ENCODE data around the gene UTP3.
"Not testable (repeated sequence)": the region's sequence is repeated elsewhere in the genome, so short reads cannot be mapped to it uniquely, and the experiment has no call there.

The UTP3 gene

DNA sequence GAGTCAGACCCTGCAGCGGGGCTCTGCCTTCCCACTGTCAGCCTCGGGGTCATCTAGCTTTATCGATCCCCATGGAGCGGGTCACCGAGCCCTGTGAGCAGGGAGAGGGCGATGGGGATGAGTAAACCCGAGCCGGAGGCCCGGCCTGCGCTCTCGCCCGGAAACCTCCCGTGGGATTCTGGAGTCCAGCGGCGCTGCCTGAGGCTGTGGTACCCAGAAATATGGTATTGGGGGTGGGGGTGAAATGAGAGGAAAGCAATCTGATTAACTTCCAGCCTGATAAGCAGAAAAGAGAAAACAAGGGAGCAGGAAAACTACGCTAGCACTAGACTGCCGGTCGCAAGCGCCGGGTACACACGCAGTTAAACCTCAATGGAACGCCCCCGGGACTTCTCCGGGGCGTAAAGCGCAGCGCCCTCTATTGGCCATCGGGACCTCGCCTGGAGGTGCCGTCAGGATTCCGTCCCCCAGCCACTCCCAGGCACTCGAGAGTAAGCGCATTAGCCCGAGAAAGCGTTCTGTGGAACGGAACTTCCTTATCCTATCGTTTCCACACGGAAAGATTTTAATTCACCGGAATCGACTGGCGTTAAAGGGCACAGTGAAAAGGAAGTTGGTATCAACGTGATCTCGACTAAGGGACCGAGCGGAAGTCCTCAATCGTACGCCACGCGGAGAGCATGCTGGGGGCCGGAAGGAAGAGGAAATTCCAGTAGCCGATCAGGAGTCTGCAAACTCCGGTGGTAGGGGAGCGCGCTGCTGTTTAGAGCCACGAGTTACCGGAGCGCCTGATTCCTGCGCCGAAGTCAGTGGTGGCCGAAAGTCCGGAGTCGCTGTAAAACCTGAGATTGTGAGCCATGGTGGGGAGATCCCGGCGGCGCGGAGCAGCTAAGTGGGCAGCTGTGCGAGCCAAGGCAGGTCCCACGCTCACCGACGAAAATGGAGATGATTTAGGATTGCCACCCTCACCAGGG is at the start of gene UTP3:
UTP3 (plus strand) TSS at position 712 of the 974 bp plus-strand sequence; CDS start at position 858, 146 bp downstream.
- DNase-seq (ENCODE audit: low spot score), result peak; percentile 93
- H3K4me3 Mint-ChIP-seq, result peak within 1 kb of the TSS; percentile 96
- no peaks in the 10 kb centered on the region for H3K27me3 Mint-ChIP-seq (ENCODE audit: low read depth)
- H3K36me3 Mint-ChIP-seq (ENCODE audit: low read depth), result peaks cover 21% of the 10 kb centered on the region
- H3K4me1 Mint-ChIP-seq (ENCODE audit: low read depth), result peaks cover 25% of the 10 kb centered on the region
- peak within 1 kb of the TSS; percentile 92 for H3K27ac Mint-ChIP-seq
- H3K9me3 Mint-ChIP-seq, result no peaks in the 10 kb centered on the region

DNA sequence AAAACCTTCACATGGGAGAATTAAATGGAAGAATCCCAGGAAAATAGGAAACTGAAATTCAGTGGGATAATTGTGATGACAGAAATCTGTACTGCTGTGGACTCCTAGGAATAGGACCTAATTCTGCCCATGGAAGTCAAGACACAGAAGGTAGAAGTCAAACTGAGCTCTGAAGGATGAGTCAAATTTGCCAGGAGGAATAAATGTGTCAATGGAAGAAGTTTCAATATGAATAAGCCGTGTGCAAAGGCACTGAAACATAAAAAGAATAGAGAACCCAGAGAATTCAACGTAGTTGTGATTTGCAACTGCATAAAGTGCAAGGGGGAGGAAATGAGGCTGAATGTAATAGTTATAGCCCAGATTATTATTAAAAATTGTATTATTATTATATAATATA is 48.1 kb upstream of the UTP3 start:
- H3K9me3 Mint-ChIP-seq, result no peaks in the 10 kb centered on the region
- DNase-seq (ENCODE audit: low spot score), result no peak
- H3K36me3 Mint-ChIP-seq (ENCODE audit: low read depth), result no peaks in the 10 kb centered on the region
- H3K27me3 Mint-ChIP-seq (ENCODE audit: low read depth), result no peaks in the 10 kb centered on the region
- H3K27ac Mint-ChIP-seq, result no peak overlapping the region
- H3K4me3 Mint-ChIP-seq, result no peak overlapping the region
- no peaks in the 10 kb centered on the region for H3K4me1 Mint-ChIP-seq (ENCODE audit: low read depth)

DNA sequence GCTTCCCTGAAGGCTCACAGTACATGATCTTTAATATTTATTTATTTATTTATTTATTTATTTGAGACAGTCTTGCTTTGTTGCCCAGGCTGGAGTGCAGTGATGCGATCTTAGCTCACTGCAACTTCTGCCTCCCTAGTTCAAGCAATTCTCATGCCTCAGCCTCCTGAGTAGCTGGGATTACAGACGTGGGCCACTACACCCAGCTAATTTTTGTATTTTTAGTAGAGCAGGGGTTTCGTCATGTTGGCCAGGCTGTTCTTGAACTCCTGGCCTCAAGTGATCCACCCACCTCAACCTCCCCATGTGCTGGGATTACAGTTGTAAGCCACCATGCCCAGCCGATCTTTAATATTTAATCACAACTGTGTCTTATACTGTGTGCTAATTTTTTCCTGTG is 37.6 kb upstream of the UTP3 start:
- H3K36me3 Mint-ChIP-seq (ENCODE audit: low read depth); H3K4me1 Mint-ChIP-seq (ENCODE audit: low read depth); H3K4me3 Mint-ChIP-seq; H3K9me3 Mint-ChIP-seq; DNase-seq (ENCODE audit: low spot score); H3K27ac Mint-ChIP-seq: not testable (repeated sequence)
- peaks cover 25% of the 10 kb centered on the region for H3K27me3 Mint-ChIP-seq (ENCODE audit: low read depth)

GRCh38 chr4:70651864-70652506 is 36.3 kb upstream of the UTP3 start:
- no peaks in the 10 kb centered on the region for H3K36me3 Mint-ChIP-seq (ENCODE audit: low read depth)
- DNase-seq (ENCODE audit: low spot score), result no peak
- peaks cover 32% of the 10 kb centered on the region for H3K27me3 Mint-ChIP-seq (ENCODE audit: low read depth)
- no peak overlapping the region for H3K4me3 Mint-ChIP-seq
- no peak overlapping the region for H3K27ac Mint-ChIP-seq
- no peaks in the 10 kb centered on the region for H3K9me3 Mint-ChIP-seq
- peaks cover 3% of the 10 kb centered on the region for H3K4me1 Mint-ChIP-seq (ENCODE audit: low read depth)

DNA sequence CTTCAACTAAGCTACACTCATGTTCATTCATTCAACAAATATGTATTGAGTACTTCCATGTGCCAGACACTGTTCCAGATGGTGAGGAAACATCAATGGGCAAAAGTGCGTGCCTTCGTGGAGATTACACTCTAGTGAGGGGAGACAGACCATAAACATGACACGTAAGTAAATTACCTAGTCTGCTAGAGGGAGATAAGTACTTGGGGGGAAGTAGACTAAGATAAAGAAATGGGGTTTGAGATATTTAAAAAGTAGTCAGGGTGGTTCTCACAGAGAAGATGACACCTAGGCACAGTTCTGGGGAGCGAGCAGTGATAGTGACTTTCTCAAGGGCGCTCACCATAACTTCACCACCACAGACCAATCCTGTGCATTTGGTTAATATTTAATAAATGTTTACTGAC is 33.7 kb upstream of the UTP3 start:
- H3K36me3 Mint-ChIP-seq (ENCODE audit: low read depth), result no peaks in the 10 kb centered on the region
- H3K9me3 Mint-ChIP-seq, result no peaks in the 10 kb centered on the region
- peaks cover 3% of the 10 kb centered on the region for H3K4me1 Mint-ChIP-seq (ENCODE audit: low read depth)
- no peak overlapping the region for H3K4me3 Mint-ChIP-seq
- peaks cover 41% of the 10 kb centered on the region for H3K27me3 Mint-ChIP-seq (ENCODE audit: low read depth)
- no peak overlapping the region for H3K27ac Mint-ChIP-seq
- no peak for DNase-seq (ENCODE audit: low spot score)

DNA sequence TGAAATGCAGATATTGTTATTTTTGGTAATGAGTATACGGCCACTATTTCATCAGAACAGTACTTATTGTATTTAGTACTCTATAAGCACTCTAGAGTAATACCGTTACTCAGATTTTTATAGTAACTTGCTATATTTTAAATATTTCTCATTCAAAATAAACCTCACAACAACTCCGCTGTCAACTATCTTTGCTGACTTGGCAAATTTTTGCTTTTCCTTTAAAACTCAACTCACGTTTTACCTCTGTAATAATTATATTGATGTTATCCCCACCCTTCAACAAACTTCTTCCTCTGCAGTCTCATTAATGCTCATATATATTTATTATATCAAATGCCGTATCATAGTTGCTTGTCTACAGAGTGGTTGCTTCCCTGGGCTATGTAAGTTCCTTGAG is 31.0 kb upstream of the UTP3 start:
- Mint-ChIP-seq H3K4me1 (ENCODE audit: low read depth) (peaks cover 9% of the 10 kb centered on the region), H3K4me3 (no peak overlapping the region), H3K9me3 (no peaks in the 10 kb centered on the region), H3K27me3 (ENCODE audit: low read depth) (peaks cover 38% of the 10 kb centered on the region), H3K36me3 (ENCODE audit: low read depth) (no peaks in the 10 kb centered on the region), H3K27ac (no peak overlapping the region)
- DNase-seq (ENCODE audit: low spot score), result no peak

DNA sequence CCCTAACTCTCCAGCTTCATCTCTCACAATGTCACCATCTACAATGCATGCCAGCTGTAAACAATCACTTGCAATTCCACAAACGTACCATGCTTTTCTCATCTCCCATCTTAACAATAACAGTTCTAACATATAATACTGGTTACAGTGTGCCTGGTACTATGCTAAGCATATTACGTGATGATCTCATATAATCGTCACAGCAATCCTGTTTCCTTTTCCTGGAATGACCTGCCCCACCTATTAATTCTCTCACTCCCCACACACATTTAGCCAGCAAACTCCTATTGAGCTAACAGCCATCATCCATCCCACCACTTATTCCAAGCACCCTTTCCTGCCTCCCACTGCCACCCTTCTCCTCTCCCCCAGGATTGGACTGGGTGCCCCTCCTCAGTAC is 29.9 kb upstream of the UTP3 start:
- Mint-ChIP-seq H3K36me3 (ENCODE audit: low read depth) (no peaks in the 10 kb centered on the region), H3K4me3 (no peak overlapping the region), H3K27me3 (ENCODE audit: low read depth) (peaks cover 37% of the 10 kb centered on the region), H3K9me3 (no peaks in the 10 kb centered on the region), H3K27ac (no peak overlapping the region), H3K4me1 (ENCODE audit: low read depth) (peaks cover 9% of the 10 kb centered on the region)
- no peak for DNase-seq (ENCODE audit: low spot score)

- Mint-ChIP-seq H3K4me1 (ENCODE audit: low read depth) (peaks cover 9% of the 10 kb centered on the region), H3K9me3 (no peaks in the 10 kb centered on the region), H3K36me3 (ENCODE audit: low read depth) (no peaks in the 10 kb centered on the region), H3K27ac (no peak overlapping the region), H3K4me3 (no peak overlapping the region), H3K27me3 (ENCODE audit: low read depth) (peaks cover 25% of the 10 kb centered on the region)
- no peak for DNase-seq (ENCODE audit: low spot score)
Observed at GRCh38 chr4:70660106-70660505, 28.2 kb upstream of the UTP3 start.

DNA sequence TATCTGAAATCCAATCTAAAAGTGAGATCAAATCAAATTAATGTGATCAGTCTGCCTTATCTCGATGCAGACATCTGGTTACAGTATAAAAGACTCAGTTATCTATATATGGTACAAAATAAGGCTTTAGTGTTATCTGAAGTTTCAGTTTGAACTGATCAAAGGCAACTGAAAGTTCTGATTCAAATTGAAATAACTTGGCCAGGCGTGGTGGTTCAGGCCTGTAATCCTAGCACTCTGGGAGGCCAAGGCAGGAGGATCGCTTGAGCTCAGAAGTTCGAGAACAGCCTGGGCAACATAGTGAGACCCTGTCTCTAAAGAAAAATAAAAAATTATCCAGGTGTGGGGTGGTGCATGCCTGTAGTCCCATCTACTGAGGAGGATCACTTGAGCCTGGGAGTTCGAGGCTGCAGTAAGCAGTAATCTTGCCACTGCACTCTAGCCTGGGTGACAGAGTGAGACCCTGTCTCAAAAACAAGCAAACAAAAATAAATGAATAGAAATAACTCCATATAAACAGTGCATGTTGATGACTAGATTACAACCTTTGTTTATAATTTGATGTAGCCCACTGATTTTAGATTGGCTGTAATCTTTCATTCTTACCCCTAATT is 26.9 kb upstream of the UTP3 start:
- not testable (repeated sequence) for H3K27ac Mint-ChIP-seq; H3K4me1 Mint-ChIP-seq (ENCODE audit: low read depth); H3K36me3 Mint-ChIP-seq (ENCODE audit: low read depth); H3K9me3 Mint-ChIP-seq; H3K4me3 Mint-ChIP-seq
- peak; percentile 14 for DNase-seq (ENCODE audit: low spot score)
- peaks cover 25% of the 10 kb centered on the region for H3K27me3 Mint-ChIP-seq (ENCODE audit: low read depth)

DNA sequence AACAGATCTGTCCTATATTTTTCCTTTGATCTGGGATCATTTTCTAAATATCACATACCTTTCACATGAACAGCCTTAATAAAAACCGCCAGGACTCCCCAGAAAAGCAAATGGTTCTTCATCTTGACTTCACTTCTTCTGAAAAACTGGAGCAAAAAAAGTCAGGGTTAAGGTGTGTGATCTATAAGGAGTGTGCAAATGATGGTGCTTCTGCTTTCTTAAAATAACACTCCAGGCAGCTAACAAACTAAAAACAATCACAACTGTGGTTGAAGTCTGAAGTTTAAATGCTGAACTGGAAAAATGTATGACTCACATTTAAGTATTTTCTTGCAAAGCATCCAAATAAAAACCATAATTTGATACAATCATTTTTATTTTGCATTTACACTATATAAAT is 22.0 kb upstream of the UTP3 start, which contains the start of gene JCHAIN:
JCHAIN (minus strand) TSS at position 140 of the 400 bp plus-strand sequence; CDS start at position 122, 18 bp downstream.
- no peak within 1 kb of the TSS for H3K4me3 Mint-ChIP-seq
- no peak within 1 kb of the TSS for H3K27ac Mint-ChIP-seq
- DNase-seq (ENCODE audit: low spot score), result no peak
- H3K9me3 Mint-ChIP-seq, result no peaks in the 10 kb centered on the region
- H3K4me1 Mint-ChIP-seq (ENCODE audit: low read depth), result peaks cover 4% of the 10 kb centered on the region
- no peaks in the 10 kb centered on the region for H3K36me3 Mint-ChIP-seq (ENCODE audit: low read depth)
- peaks cover 29% of the 10 kb centered on the region for H3K27me3 Mint-ChIP-seq (ENCODE audit: low read depth)

- Mint-ChIP-seq H3K36me3 (ENCODE audit: low read depth) (no peaks in the 10 kb centered on the region), H3K4me1 (ENCODE audit: low read depth) (no peaks in the 10 kb centered on the region), H3K4me3 (no peak overlapping the region), H3K27ac (no peak overlapping the region), H3K27me3 (ENCODE audit: low read depth) (peaks cover 34% of the 10 kb centered on the region), H3K9me3 (no peaks in the 10 kb centered on the region)
- DNase-seq (ENCODE audit: low spot score), result no peak
Observed at GRCh38 chr4:70667740-70668535, 20.4 kb upstream of the UTP3 start.

DNA sequence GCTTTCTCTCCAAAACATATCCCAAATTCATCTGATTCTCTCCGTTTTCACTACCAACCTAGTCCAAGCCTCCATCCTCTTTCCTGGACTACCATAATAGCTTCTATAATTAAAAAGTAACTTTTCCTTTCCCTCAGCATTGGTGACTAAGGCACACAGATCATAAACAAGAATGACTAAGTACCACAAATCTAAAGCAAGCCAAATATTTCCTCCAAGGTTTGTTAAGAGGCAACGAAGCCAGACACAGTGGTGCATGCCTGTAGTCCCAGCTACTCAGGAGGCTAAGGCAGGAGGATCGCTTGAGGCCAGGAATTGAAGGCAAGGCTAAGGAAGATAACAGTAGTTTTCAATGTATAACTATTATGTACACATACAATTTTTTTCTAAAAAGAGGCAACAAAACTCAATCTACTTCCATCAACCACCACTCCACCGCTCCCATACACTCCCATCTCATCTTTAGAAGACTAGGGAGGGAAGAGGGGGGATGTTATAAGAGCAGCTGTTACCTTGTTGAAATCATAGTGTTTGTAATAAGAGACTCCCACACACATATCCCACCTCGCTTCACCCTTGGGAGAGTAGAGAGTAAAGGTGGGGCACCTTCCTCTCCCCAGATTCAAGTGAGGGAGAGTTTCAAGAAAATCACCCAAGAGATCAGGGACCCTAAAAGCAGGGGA is 17.9 kb upstream of the UTP3 start:
- Mint-ChIP-seq H3K4me1 (ENCODE audit: low read depth) (no peaks in the 10 kb centered on the region), H3K27me3 (ENCODE audit: low read depth) (peaks cover 41% of the 10 kb centered on the region), H3K36me3 (ENCODE audit: low read depth) (no peaks in the 10 kb centered on the region), H3K27ac (no peak overlapping the region), H3K9me3 (no peaks in the 10 kb centered on the region), H3K4me3 (no peak overlapping the region)
- no peak for DNase-seq (ENCODE audit: low spot score)

DNA sequence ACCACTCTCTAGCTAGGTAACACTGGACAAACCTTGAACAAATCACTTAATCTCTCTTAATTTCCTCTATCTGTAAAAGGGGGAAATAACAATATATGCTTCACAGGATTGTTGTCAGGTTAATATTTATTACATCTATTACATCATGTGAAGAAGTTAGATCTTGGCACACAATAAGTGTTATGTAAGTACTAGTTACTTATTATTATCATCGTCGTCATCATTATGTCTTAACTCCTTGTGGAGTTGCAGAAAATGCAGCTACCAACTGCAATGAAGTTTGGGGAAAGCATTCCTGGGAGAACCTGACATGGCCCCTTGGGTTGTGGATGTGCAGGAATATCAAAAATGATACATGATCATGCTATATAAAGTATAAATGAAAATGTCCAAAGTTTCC is 17.2 kb upstream of the UTP3 start:
- H3K27me3 Mint-ChIP-seq (ENCODE audit: low read depth), result peaks cover 42% of the 10 kb centered on the region
- H3K4me1 Mint-ChIP-seq (ENCODE audit: low read depth), result no peaks in the 10 kb centered on the region
- no peaks in the 10 kb centered on the region for H3K9me3 Mint-ChIP-seq

More for the DNA sequence above, 17.2 kb upstream of the UTP3 start:
- DNase-seq (ENCODE audit: low spot score), result no peak
- no peaks in the 10 kb centered on the region for H3K36me3 Mint-ChIP-seq (ENCODE audit: low read depth)
- H3K4me3 Mint-ChIP-seq, result no peak overlapping the region
- no peak overlapping the region for H3K27ac Mint-ChIP-seq
